Measurements from ENCODE around the gene NFE2L3.

- TF ChIP-seq CTCF (conservative IDR thresholded peaks at IDR 0.05; ENCODE audit: low read depth, low read length) (no peak), EZH2 (IDR thresholded peaks at IDR 0.05; ENCODE audit: borderline replicate concordance, low read depth, low read length, poor library complexity, severe bottlenecking) (no peak)
These were observed 24.6 kb upstream of the NFE2L3 start for GRCh38 chr7:26127411-26127810.

Data from A673 (cell line).